HG03442 (cell line): ENCODE measurements around the gene RPS25.
"Not testable (repeated sequence)": the region's sequence is repeated elsewhere in the genome, so short reads cannot be mapped to it uniquely, and the experiment has no call there.

Experiments
- ATAC-seq: cut with Tn5 transposase; IDR thresholded peaks from one replicate; pipeline ENCODE4 v1.9.1; 2021; ENCODE audit warnings: mild to moderate bottlenecking, moderate library complexity; ENCODE audit not compliant: unreplicated experiment

RPS25 gene

DNA sequence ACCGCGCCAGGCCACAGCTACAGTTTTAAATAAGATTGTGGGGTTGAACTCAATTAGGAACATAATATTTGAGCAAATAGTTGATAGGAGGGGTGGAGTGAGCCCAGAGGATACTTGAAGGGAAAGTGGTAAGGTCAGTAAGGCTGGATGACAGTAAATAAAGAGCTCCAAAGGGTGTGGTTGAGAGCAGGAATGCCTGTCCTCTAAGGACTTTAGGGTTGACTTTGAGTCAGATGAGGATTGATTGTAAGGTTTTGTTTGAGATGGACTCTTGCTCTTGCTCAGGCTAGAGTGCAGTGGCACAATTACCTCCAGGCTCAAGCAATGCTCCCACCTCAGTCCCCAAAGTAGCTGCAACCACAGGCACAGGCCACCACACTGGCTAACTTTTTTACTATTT, 44.2 kb downstream of the RPS25 start:
- ATAC-seq, result no peak

DNA sequence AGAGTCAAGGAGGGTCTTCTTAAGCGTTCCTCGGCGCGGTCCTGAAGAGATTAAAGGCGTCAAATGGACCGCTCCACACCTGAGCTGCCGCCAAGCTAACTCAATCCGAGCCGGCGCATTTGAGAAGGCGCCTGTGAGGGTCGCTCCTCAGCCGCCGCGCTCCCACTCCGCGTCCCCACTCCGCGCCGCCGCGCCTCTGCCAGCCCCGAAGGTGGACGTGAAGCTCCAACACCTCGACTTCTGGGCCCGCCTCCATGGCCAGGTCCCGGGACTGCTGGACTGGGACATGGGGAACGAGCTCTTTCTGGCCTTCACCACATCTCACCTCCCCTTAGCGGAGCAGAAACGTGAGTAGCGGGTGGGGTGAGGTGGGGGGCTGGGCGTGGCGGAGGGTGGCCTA, 46.5 kb downstream of the RPS25 start, which contains the start of gene FOXR1:
TSS of gene FOXR1 (plus strand) at position 116 of the 400 bp plus-strand sequence. CDS start at position 287, 171 bp downstream.
- ATAC-seq, result no peak

DNA sequence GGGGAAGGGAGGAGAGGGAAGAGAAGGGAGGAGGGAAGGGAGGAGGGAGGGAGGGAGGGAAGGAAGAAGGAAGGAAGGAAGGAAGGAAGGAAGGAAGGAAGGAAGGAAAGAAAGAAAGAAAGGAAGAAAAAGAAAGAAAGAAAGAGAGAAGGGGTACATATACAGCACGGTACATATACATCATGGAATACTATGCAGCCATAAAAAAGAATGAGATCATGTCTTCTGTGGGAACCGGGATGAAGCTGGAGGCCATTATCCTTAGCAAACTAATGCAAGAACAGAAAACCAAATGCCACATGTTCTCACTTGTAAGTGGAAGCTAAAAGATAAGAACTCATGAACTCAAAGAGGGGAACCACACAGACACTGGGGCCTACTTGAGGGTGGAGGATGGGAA, 48.6 kb downstream of the RPS25 start:
- ATAC-seq, result not testable (repeated sequence)
